Measurements from ENCODE around the gene UCN2.

- TF ChIP-seq SUZ12 (IDR thresholded peaks at IDR 0.05; ENCODE audit: extremely low read depth, insufficient read depth, insufficient read length) (no peak), YY1 (IDR thresholded peaks at IDR 0.05; ENCODE audit: insufficient read depth, insufficient read length) (no peak), ZNF274 (IDR thresholded peaks at IDR 0.05; ENCODE audit: low read depth, low read length) (no peak)
Measured at GRCh38 chr3:48595075-48595525, 31.5 kb upstream of the UCN2 start, which contains the start of gene COL7A1.

Data from NT2/D1 (cell line).